GM19397 (cell line): ENCODE results near the gene IQSEC1.

Source experiments
- ATAC-seq: cut with Tn5 transposase; IDR thresholded peaks from one replicate; pipeline ENCODE4 v1.9.1; 2021; ENCODE audit warnings: mild to moderate bottlenecking, moderate library complexity; ENCODE audit not compliant: unreplicated experiment

IQSEC1 gene

GRCh38 chr3:13073326-13074005, at the start of gene IQSEC1:
Gene IQSEC1, minus strand, starts transcription at chr3:13073429. Its CDS starts 415 bp downstream, at chr3:13073014.
- ATAC-seq = peak; percentile 66

GRCh38 chr3:13122081-13123012, 49.1 kb upstream of the IQSEC1 start:
- ATAC-seq = no peak

- ATAC-seq = no peak
These were observed 48.3 kb upstream of the IQSEC1 start for GRCh38 chr3:13121553-13122001.

- no peak for ATAC-seq
These were observed 47.8 kb upstream of the IQSEC1 start for GRCh38 chr3:13120928-13121552.

GRCh38 chr3:13120289-13120927, 47.2 kb upstream of the IQSEC1 start:
- ATAC-seq = no peak

- no peak for ATAC-seq
These were observed 46.4 kb upstream of the IQSEC1 start for GRCh38 chr3:13119471-13120220.

- ATAC-seq = no peak
These were observed 43.2 kb upstream of the IQSEC1 start for GRCh38 chr3:13116426-13116825.

- ATAC-seq = no peak
These were observed 42.8 kb upstream of the IQSEC1 start for GRCh38 chr3:13115991-13116390.

- no peak for ATAC-seq
These were observed 42.3 kb upstream of the IQSEC1 start for GRCh38 chr3:13115576-13115910.

GRCh38 chr3:13114811-13115575, 41.8 kb upstream of the IQSEC1 start:
- ATAC-seq = no peak

GRCh38 chr3:13113346-13114330, 40.4 kb upstream of the IQSEC1 start:
- ATAC-seq = no peak

- ATAC-seq = no peak
These were observed 39.5 kb upstream of the IQSEC1 start for GRCh38 chr3:13112521-13113345.

- ATAC-seq = no peak
These were observed 38.8 kb upstream of the IQSEC1 start for GRCh38 chr3:13111873-13112520.

- ATAC-seq = peak; percentile 25
These were observed 38.1 kb upstream of the IQSEC1 start for GRCh38 chr3:13111173-13111872.

- ATAC-seq = peak; percentile 81
These were observed 37.5 kb upstream of the IQSEC1 start for GRCh38 chr3:13110678-13111116.

- ATAC-seq = no peak
These were observed 36.3 kb upstream of the IQSEC1 start for GRCh38 chr3:13109516-13109915.
